GM19351 (cell line): ENCODE data around the gene PDE10A.

Source experiments
- ATAC-seq: cut with Tn5 transposase; IDR thresholded peaks from one replicate; pipeline ENCODE4 v1.9.1; 2021; ENCODE audit warnings: mild to moderate bottlenecking, moderate library complexity; ENCODE audit not compliant: unreplicated experiment

The PDE10A gene

DNA sequence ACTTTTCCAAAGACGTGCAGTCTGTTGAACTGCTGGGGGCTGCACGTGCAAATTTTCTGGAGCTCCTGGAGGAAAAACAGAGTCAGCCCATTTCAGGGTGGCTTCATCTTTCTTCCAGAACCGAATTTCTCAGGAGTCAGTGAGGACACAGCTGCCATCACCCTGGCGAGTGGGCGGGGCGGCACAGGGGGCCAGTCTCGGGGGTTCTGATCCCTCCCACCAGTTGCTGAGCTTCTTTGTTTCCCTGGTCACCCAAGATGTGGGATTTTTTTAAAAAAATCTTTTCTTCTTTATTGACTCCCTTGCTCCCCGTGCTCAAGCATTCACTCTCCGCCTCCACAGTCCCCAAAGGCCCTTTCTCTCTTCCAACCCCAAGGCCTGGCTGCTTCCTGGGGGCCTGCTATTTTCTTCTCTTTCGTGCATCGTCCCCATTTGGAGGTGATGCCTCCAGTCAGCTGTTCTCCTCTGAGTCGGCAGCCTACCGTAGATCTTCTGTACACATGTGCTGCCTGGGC lies 362.6 kb downstream of the PDE10A start:
- ATAC-seq, result no peak

- no peak for ATAC-seq
Observed at GRCh38 chr6:165298875-165299274, 364.2 kb downstream of the PDE10A start.

DNA sequence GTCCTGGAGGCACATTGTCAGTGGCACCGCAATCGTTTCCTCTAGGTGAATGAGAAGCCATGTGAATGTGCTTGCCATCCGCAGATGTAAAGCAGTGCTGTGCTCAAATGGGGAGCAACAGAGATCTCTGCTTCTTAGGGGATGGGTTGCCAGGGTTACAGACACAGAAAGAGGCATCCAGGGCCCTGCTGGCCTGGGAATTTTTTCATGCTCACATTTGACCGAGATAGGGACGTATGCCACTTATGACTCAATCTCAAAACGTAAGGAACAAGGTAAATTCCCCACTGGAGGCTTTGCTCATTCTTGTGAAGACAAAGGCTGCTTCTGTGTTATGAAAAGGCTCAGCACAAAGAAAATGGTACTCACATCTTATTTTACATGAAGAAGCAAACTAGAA lies 364.6 kb downstream of the PDE10A start:
- ATAC-seq, result no peak

- ATAC-seq, result no peak
Observed at GRCh38 chr6:165292657-165293056, 370.4 kb downstream of the PDE10A start.
